ENCODE data around the gene DYRK3. TPM values are rescaled to one million over a fixed set of nuclear protein-coding genes. Genes with fewer than 3 reads are reported as not detected.
"Not testable (repeated sequence)": the region's sequence is repeated elsewhere in the genome, so short reads cannot be mapped to it uniquely, and the experiment has no call there.

Gene DYRK3
- total and polyA plus RNA-seq, 8 donors = 2.3 to 7.0 (median 3.8) TPM

DNA sequence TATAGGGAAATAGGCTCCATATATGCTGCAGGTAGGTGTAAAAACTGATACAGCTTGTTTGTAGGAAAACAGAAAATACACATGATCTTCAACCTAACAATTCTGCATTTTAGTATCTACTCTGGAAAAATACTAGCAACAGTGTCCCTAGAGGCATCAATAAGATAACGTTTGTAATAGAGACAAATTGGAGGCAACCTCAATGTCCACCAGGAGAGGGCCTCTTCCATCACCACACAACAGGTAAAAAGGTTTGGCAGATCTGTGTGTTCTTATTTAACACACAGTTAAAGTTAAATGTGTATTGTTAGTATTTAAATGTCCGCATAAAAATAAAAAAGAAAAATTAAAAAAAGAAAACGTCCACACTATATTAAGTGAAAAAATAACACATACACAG is 28.5 kb upstream of the DYRK3 start:
- Histone ChIP-seq H3K4me3 (no peak overlapping the region), H3K4me1 (peaks cover 0 to 8% (median 7%) of the 10 kb centered on the region in 3 donors), H3K36me3 (peaks cover 0 to 44% (median 18%) of the 10 kb centered on the region in 3 donors), H3K9me3 (no peaks in the 10 kb centered on the region), H3K27ac (no peak overlapping the region), H3K27me3 (no peaks in the 10 kb centered on the region)
- 52 to 60% methylated on average over 3 of the region's 3 CpGs for WGBS, 2 donors
- TF ChIP-seq, protein P1, sequence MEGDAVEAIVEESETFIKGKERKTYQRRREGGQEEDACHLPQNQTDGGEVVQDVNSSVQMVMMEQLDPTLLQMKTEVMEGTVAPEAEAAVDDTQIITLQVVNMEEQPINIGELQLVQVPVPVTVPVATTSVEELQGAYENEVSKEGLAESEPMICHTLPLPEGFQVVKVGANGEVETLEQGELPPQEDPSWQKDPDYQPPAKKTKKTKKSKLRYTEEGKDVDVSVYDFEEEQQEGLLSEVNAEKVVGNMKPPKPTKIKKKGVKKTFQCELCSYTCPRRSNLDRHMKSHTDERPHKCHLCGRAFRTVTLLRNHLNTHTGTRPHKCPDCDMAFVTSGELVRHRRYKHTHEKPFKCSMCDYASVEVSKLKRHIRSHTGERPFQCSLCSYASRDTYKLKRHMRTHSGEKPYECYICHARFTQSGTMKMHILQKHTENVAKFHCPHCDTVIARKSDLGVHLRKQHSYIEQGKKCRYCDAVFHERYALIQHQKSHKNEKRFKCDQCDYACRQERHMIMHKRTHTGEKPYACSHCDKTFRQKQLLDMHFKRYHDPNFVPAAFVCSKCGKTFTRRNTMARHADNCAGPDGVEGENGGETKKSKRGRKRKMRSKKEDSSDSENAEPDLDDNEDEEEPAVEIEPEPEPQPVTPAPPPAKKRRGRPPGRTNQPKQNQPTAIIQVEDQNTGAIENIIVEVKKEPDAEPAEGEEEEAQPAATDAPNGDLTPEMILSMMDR (IDR thresholded peaks at IDR 0.05) = peak in 1 of 4 donors; percentile 8
- FAIRE-seq = no peak
- no peak for DNase-seq
- ATAC-seq = peak in 2 of 4 donors; percentile 52 to 71
- intact Hi-C loops (cut with DNase I) = no loop called here

DNA sequence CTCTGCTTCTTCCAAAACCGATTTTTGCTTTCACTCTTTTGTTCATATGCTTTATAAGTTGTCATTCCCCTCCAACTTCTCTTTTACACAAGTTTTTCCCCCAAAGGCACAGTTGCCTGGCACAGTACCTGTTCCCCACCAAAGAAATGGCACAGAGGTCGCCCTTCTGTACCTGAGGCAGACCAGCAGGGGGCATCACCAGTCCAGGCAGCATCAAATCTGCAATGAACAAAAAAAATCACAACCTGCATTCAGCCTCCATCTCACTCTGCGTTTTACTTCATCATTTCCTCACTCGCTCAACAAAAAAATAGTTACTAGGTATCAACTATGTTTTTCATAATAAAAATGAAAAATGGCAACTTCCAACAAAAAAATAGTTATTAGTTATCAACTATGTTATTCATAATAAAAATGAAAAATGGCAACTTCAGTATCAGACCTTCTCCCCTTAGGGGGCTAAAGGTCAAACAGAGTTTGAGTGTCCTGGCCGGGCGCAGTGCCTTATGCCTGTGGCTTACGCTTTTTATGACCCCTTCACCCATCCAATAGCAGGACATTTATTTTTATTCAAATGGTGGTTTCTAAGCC is 27.1 kb upstream of the DYRK3 start:
- no peak overlapping the region for H3K27ac ChIP-seq
- DNase-seq (peak in 1 of 6 donors; percentile 50), ATAC-seq (no peak), FAIRE-seq (no peak)
- H3K4me1 ChIP-seq = peaks cover 0 to 8% (median 7%) of the 10 kb centered on the region in 3 donors
- no peaks in the 10 kb centered on the region for H3K27me3 ChIP-seq
- 59 to 67% methylated on average over 7 of the region's 7 CpGs for WGBS, 2 donors
- no peak overlapping the region for H3K4me3 ChIP-seq
- intact Hi-C loops (cut with DNase I) = no loop called here
- TF ChIP-seq, protein P1 (IDR thresholded peaks at IDR 0.05) = peak; percentile 14 to 61 (median 54)
- peaks cover 0 to 30% (median 5%) of the 10 kb centered on the region in 3 donors for H3K36me3 ChIP-seq
- no peaks in the 10 kb centered on the region for H3K9me3 ChIP-seq

DNA sequence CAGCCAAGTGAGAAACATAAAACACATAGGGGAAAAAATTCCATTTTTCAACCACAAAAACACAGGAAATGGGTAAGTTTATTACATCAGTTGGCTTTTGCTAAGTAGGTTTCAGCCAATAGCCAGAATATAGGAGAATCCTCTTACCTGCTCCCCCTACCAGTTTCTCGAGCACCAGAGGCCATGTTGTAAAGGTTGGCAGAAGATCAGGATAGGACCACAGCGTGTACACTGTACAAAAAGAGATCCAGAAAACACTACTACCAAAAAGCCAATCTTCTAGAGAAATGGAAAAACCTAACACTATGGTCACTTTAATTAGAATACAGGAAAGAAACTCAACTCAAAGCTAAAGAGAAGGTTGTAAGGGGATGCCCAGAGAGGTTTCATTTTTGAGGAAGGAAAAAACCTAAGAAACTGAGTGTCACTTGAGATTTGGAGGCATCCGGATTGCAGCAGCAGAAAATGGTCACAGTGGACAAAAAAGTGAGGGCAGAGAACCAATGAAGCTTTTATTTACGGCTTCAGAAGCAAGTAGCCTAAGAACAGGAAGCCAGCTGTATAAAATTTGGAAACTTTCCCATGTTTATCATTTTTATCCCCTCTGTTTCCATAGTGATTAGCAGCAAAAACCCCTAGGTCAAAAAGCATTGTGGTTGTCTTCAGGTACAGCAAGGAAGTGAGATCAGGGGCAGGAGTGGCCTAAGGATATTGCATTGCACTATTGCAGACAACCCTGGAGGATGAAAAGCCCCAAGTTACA is 25.9 kb upstream of the DYRK3 start:
- H3K36me3 ChIP-seq = peaks cover 0 to 21% (median 4%) of the 10 kb centered on the region in 3 donors

DNA sequence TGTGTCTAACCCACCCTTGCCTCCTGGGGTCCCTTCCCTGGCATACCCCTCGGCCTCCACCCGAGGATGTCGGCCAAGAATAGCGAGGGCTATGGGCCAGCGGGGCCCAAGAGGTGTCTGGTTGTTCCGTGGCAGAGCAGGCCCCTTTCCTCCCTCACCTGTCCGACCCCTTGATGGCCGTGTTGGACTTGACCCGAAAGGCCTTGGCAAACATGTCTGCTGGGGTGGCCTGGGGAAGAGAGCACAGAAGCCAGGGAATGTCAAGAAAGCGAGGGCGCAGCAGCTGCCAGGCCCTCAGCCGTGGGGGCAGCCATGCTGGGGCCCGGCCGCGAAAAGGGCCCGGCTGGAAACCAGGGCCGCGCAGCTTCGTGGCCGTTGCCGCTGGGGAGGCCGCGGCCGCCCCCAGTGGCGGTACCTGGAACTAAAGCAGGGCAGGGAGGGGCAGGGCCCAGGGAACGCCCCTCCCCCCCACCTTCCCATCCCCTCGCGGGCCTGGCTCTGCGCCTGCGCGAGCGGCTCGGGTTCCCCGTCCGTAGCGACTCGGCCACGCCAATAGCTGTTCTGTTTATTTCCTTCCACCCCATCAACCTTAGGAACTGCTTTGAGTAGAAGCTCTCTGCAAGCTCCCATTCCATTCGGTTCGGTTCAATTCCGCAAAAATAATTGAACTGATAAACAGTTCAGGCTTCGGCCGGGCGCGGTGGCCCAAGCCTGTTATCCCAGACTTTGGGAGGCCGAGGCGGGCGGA is 23.0 kb upstream of the DYRK3 start, which contains the start of gene EIF2D:
EIF2D (minus strand) TSS at position 337 of the 748 bp plus-strand sequence; CDS start at position 214, 123 bp downstream.
- 2 to 3% methylated on average over 48 of the region's 48 CpGs for WGBS, 2 donors
- Histone ChIP-seq H3K36me3 (peaks cover 0 to 5% (median 0%) of the 10 kb centered on the region in 3 donors), H3K4me1 (peaks cover 0 to 8% (median 7%) of the 10 kb centered on the region in 3 donors), H3K27ac (peak within 1 kb of the TSS; percentile 63 to 87 (median 77)), H3K4me3 (peak within 1 kb of the TSS; percentile 37 to 63 (median 56)), H3K27me3 (no peaks in the 10 kb centered on the region), H3K9me3 (no peaks in the 10 kb centered on the region)
- intact Hi-C loops (cut with DNase I) = no loop called here
- DNase-seq = peak; percentile 91 to 99 (median 98)
- no peak for FAIRE-seq
- TF ChIP-seq, protein P1 (IDR thresholded peaks at IDR 0.05) = peak; percentile 98 to 99 (median 99)
- peak; percentile 98 to 100 (median 99) for ATAC-seq

More for the DNA sequence above, 25.9 kb upstream of the DYRK3 start:
- peaks cover 0 to 8% (median 7%) of the 10 kb centered on the region in 3 donors for H3K4me1 ChIP-seq
- 70 to 73% methylated on average over 4 of the region's 4 CpGs for WGBS, 2 donors
- no peak for DNase-seq
- H3K9me3 ChIP-seq = no peaks in the 10 kb centered on the region
- no peak overlapping the region for H3K27ac ChIP-seq
- H3K27me3 ChIP-seq = no peaks in the 10 kb centered on the region
- FAIRE-seq = no peak
- TF ChIP-seq, protein P1 (IDR thresholded peaks at IDR 0.05) = no peak
- no peak overlapping the region for H3K4me3 ChIP-seq
- intact Hi-C loops (cut with DNase I) = no loop called here
- ATAC-seq = no peak

DNA sequence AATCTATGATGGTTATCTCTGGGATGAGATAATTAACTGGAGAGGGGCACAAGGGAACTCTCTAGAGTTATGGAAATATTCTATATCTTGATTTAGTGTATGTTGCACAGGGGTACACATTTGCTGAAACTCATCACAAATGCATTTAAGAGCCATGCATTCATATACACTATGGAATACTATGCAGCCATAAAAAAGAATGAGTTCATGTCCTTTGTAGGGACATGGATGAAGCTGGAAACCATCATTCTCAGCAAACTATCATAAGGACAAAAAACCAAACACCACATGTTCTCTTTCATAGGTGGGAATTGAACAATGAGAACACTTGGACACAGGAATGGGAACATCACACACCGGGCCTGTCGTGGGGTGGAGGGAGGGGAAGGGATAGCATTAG is 8.9 kb upstream of the DYRK3 start:
- H3K27ac ChIP-seq; H3K36me3 ChIP-seq; ATAC-seq; H3K4me3 ChIP-seq; H3K9me3 ChIP-seq; intact Hi-C loops (cut with DNase I); H3K27me3 ChIP-seq; DNase-seq; FAIRE-seq; H3K4me1 ChIP-seq: not testable (repeated sequence)
- WGBS, 2 donors = 85 to 95% methylated on average over 2 of the region's 2 CpGs

Data from pancreas (tissue), 10 donors.